HG03103 (cell line): Measurements from ENCODE around the gene VWA3B.
"Not testable (repeated sequence)": the region's sequence is repeated elsewhere in the genome, so short reads cannot be mapped to it uniquely, and the experiment has no call there.

ENCODE experiments used
- ATAC-seq: cut with Tn5 transposase; IDR thresholded peaks from one replicate; pipeline ENCODE4 v1.9.1; 2021; ENCODE audit warnings: low read depth; ENCODE audit not compliant: unreplicated experiment

Gene VWA3B, protein sequence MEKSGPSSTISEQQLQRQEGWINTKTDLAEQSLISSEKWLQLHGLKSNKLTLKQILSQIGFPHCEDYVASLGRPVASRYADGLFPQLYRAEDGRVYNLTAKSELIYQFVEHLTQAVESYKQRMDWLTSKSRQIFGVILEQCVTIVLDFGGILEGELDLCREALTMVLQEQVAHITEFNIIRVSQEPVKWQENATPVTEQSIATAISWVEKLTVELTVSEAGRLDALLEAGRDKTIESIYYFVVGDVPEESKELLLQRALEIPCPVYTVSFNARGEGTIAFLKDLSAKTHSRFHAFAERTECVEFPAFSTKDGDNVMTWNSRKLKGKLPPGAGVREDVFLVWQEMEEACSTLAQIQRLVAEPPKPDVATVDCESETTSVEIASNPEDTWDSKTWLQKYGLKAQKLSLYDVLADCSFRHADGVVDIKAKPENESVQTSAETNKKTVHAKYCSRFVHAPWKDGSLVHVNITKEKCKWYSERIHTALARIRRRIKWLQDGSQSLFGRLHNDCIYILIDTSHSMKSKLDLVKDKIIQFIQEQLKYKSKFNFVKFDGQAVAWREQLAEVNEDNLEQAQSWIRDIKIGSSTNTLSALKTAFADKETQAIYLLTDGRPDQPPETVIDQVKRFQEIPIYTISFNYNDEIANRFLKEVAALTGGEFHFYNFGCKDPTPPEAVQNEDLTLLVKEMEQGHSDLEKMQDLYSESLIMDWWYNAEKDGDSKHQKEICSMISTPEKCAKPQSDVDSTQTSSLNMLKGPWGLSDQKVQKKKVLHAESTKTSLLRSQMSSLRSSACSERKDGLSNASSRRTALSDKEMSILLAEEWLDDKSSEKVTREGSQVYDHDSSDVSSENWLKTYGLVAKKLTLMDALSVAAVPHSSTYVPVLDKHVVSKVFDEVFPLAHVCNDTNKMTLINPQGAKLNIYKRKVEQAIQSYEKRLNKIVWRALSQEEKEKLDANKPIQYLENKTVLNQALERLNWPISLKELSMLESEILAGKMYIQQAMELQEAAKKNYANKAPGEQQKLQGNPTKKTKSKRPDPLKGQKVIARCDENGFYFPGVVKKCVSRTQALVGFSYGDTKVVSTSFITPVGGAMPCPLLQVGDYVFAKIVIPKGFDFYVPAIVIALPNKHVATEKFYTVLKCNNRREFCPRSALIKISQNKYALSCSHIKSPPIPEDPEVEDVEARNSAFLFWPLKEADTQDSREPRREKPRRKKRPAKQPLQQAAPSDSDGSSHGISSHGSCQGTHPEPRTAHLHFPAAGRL (N-terminal part only)

DNA sequence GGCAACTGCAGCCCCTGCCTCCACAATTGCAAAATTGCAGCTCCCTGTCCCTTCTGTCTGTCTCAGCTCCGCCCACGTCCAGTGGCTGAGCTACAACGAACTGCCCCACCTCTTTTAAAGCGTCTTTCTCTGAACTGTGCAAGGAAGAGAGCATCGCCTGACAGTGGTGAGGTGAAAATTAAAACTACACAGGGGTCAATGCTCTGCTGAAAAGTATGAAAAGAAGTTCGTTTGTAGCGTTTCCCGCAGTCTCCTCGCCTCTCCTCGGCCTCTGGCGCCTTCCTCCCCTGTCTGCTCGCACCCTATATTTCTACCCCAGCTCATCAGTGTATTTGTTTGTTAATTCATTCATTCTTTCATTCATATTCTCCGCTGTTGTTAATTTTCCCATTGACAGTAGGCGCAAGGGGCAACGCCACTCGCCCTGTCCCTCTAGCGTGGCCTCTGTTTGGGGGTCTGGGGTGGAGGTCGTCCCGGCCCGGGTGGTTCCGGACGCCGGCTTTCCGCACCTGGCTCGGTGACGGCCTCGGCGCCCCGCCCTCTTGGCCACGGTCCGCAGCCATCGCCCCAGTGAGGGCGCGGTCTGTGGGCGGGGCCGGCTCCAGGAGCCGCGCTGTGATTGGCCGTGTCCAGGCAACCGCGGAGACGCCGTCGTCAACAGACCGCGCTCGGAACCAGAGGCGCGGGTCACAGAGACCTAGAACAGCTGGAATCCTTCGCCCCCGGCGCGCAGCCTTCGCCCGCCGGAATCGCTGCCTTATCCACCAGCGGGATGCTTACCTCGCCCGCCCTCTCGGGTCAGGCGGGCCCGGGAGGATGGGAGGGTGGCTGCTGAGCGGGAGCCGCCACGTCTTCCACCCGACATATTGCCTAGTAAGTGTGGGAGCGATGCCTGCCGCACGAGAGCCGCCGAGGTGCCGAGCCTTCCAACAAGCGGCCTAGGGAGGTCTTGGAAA lies at the start of gene VWA3B:
Gene VWA3B (plus strand): TSS at position 677 of the 956 bp plus-strand sequence. CDS start 5,926 bp downstream, outside the sequence.
- no peak for ATAC-seq

DNA sequence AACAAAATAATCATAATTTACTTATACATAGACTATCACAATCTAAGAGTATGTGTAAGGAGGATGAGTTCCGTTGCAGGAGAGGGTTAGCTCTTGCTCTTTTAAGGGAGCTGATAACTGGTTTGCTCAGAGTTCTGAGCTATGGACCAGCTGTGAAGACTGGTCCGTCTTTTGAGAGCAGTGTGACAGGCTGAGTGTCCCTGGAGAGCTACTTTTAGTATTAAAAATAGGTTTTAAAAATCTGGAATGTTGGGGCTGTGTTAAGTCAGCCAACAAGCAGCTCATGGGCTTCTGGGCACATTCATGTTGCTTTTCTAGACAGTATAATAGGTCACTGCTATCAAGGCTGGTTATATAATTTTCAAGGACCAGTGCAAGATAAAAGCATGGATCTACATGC lies 49.8 kb upstream of the VWA3B start:
- ATAC-seq: no peak

DNA sequence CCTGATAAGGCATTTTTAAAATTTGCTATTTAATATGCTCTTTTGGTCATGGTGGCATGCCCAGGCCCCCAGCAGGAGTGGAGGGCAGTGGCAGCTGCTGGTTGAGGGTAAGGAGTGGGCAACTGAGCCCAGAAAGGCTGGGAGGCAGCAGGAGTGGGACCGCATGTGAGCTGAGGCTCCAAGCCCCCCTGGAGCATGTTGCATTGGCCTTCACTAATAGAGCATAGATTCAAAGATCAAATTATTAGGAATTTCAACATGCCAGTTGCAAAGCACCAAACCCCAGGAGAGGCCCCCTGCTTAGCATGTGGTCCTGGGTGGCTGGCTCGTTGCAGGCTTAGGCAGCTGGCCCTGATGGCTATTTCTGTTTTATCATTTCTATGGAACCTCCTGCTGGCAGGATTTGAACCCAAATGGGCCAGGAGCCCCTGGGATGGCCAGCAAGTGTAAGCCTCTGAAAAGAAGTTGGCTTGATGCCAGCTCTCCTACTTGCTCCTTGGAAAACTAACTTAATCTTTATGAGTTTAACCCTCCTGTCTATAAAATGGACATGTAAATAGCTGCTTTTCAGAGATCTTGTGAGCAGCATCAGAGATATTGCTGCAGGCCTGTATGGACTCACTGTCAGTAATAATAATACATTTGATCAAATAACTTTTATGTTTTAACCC lies 49.2 kb upstream of the VWA3B start:
- no peak for ATAC-seq

DNA sequence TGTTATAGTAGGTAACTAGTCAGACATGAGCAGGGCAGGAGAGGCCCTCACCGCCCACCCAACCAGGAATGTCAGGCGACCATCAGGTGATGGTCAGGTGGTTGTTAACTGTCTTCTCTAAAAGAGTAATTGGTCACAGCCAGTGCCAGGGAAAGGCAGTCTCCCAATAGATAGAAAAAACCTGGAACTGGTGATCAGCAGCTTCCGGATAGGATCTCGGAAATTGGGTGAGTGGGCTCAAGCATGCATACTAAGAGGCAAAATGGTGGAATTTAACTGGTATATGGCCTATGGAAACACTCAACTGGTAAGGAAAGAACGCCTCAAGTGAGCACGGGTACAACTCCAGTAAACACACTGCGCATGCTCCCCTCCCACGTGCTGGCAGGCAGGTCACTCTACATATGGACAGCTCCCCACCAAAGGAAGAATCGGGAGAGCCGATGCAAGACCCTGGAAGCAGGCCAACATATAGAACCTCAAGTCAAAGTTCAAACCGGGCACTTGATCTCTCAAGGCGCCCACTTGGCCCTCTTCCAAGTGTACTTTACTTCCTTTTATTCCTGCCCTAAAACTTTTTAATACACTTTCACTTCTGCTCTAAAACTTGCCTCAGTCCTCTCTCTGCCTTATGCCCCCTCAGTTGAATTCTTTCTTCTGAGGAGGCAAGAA lies 47.7 kb upstream of the VWA3B start:
- no peak for ATAC-seq

DNA sequence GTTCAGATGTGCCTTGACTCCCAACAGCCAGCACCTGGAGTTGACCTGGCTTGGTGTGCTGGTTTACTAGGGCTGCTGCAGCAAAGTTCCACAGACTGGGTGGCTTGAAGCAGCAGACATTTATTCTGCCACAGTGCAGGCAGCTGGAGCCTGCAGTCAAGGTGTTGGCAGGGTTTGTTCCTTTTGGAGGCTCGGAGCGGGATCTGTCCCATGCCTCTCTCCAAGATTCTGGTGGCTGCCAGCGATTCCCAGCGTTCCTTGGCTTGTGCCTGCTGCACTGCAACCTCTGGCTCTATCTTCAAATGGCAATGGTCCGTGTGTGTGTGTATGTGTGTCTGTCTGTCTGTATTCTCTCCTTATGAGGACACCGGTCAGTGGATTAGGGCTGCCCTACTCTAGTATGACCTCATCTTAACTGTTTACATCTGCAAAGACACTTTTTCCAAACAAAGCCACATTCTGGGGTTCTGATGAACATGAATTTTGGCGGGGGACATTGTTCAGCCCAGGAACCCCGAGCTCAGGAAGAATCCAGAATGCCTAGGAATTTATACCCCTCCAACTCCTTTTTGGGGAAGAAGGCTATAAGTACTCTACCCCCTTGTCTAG lies 46.5 kb upstream of the VWA3B start:
- ATAC-seq: no peak

DNA sequence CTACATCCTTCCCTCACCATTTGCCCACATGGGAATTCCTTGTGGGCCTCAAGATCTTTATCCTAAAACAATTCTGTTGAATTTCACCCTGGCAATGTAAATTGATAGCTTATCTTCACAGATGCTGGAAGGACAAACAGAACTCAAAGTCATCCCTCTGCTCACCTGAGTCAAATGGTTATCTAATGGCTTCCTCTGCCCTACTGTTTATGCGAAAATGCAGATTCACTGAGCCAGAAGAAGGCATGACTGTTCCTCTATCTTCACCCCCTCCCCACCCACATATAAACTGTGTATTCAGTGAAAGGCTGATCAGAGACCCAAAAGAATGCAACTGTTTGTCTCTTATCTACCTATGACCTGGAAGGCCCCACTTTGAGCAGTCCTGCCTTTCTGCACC lies 43.9 kb upstream of the VWA3B start:
- no peak for ATAC-seq

DNA sequence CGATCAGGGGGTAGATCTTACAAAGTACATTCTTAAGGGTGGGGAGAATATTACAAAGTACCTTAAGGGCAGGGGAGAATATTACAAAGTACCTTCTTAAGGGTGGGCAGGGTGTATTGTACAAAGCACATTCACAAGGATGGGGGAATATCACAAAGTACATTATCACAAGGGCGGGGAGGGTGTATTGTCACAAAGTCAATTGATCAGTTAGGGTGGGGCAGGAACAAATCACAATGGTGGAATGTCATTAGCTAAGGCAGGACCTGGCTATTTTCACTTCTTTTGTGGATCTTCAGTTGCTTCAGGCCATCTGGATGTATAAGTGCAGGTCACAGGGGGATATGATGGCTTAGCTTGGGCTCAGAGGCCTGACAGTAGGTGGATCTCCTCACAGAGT lies 42.2 kb upstream of the VWA3B start:
- ATAC-seq: not testable (repeated sequence)

DNA sequence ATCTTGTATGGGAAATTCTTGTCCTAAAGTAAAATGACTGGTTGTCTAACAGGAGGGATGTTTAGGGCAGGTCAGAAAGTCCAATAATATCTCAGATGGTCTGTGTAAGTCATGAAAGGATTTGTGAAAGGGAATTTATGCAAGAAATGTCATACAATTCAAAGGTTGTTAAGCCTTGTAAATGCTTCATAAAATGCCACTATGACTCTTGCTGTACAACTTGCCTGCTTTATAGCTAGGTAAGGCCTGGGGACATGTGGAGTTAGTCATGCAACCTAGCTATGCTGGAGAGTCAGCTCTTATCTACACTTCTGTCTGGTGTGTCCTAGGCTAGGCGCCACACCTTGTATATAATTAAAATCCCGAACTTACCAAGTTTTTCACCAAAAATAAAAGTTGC lies 36.9 kb upstream of the VWA3B start:
- no peak for ATAC-seq

DNA sequence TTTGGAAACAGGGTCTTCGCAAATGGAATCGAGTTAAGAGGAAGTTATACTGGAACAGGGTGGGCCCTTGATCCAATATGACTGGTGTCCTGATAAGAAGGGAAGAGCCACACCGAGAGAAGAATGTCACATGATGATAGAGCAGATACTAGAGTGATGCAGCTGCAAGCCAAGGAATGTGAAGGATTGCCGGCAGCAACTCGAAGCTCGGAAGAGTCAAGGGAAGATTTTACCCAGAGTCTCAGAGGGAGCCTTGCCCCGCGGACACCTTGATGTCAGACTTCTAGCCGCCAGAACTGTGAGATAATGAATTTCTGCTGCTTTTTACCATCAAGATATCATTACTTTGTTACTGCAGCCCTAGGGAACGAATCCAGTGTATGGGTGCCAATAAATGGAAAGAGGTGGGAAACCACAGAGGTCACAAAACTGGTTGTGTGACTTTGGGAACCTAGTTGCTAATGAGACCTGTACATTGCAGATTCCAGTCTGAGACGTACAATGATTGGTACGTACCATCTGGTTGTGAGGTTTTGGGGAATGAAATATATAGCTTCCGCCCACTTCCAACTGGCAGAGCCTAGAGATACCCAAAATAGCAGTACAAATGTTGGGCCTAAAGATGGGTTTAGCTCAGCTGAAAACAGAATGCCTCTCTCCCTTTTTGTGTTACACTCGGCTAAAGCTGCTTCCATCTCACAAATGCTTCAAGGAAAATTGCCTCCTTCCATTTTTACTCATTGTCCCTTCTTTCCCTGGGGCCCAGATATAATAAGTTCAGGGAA lies 28.6 kb upstream of the VWA3B start:
- no peak for ATAC-seq

DNA sequence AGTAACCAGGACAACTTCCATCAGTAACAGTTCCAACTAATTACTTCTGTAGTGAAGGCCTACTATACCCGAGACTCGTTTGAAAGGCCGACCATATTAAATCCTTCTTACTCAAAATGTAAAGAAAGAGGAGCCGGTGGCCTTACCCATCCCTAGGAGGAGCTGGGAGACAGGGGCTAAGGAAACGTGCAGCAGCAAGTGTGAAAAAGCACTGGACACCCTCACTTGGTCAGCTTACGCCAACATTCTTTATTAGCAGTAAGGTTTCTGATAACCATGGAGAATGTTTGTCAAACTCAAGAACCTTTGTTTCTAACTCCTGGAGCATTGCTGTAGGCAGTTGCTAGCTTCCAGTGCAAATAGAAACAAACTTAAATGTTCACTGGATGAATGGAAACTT lies 26.7 kb upstream of the VWA3B start:
- no peak for ATAC-seq

DNA sequence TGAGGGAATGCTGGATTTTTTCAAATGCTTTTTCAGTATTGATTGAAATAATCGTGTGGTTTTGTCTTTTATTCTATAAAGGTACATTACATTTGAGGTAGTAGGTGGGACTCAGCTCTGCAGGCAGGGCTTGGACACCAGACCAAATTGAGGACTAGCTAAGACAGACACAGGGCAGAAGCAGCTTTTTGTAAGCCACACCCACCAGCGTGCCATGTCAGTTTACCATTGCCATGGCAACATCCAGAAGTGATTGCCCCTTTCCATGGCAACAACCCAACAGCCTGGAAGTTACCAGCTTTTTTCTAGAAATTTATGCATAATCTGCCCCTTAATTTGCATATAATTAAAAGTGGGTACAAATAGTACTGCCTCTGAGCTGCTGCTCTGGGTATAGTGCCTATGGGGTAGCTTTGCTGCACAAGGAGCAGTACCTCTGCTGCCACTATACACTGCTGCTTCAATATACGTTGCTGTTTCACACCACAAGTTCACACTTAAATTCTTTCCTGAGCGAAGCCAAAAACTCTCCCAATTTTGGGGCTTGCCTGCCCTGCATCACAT lies 23.6 kb upstream of the VWA3B start:
- ATAC-seq: no peak

DNA sequence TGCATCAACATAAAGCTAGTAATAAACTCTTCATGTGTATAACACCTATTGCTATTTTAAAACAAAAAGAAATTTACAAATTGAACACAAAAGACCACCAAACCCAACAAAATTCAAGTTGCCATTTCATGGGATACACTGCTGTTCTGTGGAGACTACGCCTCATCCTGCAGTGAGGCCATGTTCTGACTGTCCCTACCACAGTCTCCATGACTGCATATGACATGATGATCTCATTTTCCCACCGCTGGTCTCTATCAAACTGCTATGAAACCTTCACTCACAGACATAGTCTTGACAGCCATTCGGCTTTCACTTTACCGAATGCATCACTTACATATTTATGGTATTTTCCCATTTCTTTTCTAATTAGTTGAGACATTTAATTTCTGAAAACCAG lies 21.2 kb upstream of the VWA3B start:
- ATAC-seq: no peak

DNA sequence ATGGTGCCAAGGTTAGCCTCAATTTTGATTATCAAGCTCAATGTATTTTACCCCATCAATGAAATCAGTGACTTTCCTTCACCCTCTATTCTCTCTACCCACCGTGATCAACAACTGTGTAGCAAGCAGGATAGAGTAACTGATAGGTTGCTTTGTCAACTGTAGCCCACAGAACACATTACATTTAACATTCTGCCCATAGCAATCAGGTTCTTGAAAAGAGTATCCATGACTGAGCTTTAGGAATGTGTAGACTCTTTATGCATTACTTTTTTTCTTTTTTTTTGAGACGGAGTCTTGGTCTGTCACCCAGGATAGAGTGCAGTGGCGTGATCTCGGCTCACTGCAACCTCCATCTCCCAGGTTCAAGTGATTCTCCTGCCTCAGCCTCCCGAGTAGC lies 19.8 kb upstream of the VWA3B start:
- no peak for ATAC-seq

DNA sequence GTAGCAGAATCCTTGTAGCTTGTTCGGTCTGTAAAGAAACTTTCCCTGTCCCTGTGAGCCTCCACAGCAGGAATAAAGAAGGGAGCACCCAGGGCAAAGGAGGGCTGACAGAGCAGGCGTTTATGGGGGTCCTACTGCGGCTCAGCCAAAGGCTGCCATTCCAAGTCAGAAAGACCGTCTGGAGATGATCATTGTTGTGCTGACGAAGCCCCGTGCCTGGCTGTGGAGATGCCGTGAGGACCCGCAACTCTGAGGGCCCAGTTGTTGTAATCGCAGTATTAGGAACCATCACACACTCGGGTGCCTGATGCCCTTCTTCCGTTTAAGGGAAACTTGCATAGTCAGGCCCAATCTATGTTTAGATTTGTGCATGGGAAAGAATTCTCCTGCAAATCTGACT lies 16.9 kb upstream of the VWA3B start:
- no peak for ATAC-seq

DNA sequence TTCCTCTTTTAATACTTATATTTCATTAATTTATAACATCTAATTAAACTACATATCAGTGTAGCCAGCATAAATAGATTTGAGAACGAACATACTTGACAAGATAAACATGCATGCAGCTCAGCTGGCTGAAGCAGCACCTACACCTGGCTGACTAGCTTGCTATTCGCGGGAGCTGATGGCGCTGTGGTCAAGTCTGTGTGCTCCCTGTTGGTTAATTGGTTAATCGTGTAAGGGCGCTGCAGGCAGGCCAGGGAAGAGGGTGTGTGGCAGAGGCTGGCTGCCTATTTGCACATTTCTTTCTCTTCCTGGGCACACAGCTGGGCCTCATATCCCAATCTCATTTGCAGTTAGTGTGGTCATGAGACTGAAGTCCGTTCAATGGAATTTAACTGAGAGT lies 14.5 kb upstream of the VWA3B start:
- no peak for ATAC-seq

DNA sequence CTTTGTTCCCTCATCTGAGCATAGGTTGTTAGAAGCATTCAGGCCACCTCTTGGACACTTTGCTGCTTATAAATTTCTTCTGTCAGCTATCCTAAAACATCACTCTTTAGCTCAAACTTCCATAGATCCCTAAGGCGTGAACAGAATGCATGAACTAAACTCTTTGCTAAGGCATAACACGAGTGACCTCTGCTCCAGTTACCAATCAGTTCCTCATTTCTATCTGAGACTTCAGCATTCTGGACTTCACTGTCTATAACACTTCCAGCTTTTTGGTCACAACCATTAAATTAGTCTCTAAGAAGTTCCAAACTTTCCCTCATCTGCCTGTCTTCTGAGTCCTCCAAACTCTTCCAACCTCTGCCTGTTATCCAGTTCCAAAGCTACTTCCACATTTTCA lies 8.3 kb upstream of the VWA3B start:
- no peak for ATAC-seq

DNA sequence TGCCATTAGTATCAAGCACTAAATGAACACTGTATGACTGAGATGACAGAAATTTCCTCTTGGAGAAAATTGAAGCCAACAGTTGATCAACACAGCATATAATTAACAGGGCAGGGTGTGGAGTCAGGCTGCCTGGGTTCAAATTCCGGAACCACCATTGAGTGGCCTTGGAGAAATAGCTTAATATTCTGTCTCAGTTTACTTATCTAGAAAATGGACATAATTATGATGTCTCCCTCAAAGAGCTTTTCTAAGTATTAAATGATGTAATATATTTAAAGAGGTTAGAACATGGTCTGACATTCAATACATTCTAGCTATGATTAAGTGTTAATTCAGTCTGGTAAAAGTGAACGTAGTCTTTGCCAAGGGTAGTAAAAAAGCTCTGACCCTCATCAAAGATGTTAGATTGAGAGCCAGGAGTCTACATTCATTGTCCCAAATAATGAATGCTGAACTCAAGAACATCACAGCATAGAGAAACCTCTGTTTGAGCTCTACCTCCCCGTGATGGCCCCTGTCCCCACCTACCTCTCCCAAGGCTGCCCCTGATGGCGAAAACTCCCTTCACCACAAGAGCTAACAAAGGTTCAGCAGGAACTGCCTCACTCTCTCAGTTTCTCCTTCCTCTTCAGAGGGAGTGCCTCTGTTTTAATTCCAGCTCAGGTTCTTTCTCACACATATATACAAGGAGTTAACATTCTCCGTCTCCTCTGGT lies 2.7 kb upstream of the VWA3B start:
- no peak for ATAC-seq
